Measurements from ENCODE around the gene ZCCHC4. TPM values are rescaled to one million over a fixed set of nuclear protein-coding genes. Genes with fewer than 3 reads are reported as not detected.

ZCCHC4 gene
- total and polyA plus RNA-seq, 2 of the 4 experiments (the other 2 are of a cell fraction): 7.9 to 8.1 TPM

DNA sequence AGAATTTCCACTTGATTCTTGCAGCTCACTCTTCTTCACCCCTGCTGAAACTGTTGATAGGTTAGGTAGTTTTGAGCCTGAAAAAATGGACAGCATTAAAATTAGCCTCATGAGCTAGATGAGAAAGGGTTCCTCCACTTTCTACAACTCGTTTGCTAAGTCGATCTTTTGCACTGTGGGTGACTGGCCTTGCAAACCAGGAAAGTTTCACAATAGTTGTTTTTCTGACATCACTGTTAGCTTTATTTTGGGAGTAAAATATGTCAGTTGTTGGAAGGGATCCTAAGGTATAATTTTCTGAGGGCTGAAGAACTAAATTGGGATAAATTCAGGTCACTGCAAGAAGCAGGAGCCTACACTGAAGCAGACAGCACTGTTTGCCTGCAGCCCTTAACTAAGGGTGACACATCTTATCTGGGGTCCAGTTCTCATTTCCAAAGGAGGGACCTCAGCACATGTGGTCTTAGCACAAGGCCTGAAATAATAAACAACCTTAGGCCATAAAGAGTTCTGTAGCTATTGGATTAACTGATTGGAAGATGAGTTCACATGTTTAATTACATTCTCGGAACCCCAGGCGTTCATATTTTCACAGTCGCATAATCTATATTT is 93.6 kb downstream of the ZCCHC4 start:
- WGBS, 2 experiments (ENCODE audit: extremely low coverage in 2 of 2, insufficient read length in 1 of 2): no CpG with 5 or more reads among the region's 5 CpGs
- H3K36me3 ChIP-seq (ENCODE audit: control insufficient read depth, insufficient read depth, low read length): peaks cover 12% of the 10 kb centered on the region; the same call in 1 of the 2 replicates

More for the DNA sequence above, 93.6 kb downstream of the ZCCHC4 start:
- no peak overlapping the region for H4K8ac ChIP-seq (ENCODE audit: low read depth in 2 of 2, low read length in 2 of 2)
- no peak overlapping the region for H3K56ac ChIP-seq (ENCODE audit: extremely low read depth, insufficient read depth, low read length)
- H3K9me3 ChIP-seq (ENCODE audit: control insufficient read depth, insufficient read depth, low read length): no peaks in the 10 kb centered on the region
- peaks cover 0 to 4% of the 10 kb centered on the region in 2 experiments; a peak in 1 of 4 replicates for H3K79me1 ChIP-seq (ENCODE audit: low read depth in 1 of 2, low read length in 2 of 2)
- H3K4me1 ChIP-seq (ENCODE audit: control insufficient read depth, insufficient read depth, low read length): peaks cover 7% of the 10 kb centered on the region
- TF ChIP-seq SMC3 (IDR thresholded peaks at IDR 0.05; ENCODE audit: low read depth, low read length): no peak
- no peak for TF ChIP-seq MAZ (IDR thresholded peaks at IDR 0.05; ENCODE audit: borderline replicate concordance, low read depth, low read length)
- no peak for TF ChIP-seq FOS (IDR thresholded peaks at IDR 0.05; ENCODE audit: low read depth, low read length)
- no peak for TF ChIP-seq RAD21 (IDR thresholded peaks at IDR 0.05; ENCODE audit: low read length)
- TF ChIP-seq USF2 (IDR thresholded peaks at IDR 0.05; ENCODE audit: low read depth, low read length): no peak
- 0 out of 2 replicates have a peak, but pooled peaks have one; percentile 39 for TF ChIP-seq BHLHE40 (IDR thresholded peaks at IDR 0.05; ENCODE audit: low read depth, low read length)
- peak; percentile 88 for TF ChIP-seq CEBPB (IDR thresholded peaks at IDR 0.05; ENCODE audit: low read depth, low read length)
- no peak for TF ChIP-seq MXI1 (IDR thresholded peaks at IDR 0.05; ENCODE audit: borderline replicate concordance, low read depth, low read length)
- peak; percentile 77 for DNase-seq
- no peak overlapping the region for H2AK5ac ChIP-seq (ENCODE audit: low read depth, low read length)
- no peak overlapping the region for H2BK120ac ChIP-seq (ENCODE audit: low read depth, low read length)
- H2BK20ac ChIP-seq (ENCODE audit: low read depth, low read length): no peak overlapping the region
- no peak overlapping the region for H2AK9ac ChIP-seq (replicated peaks; ENCODE audit: low read depth, low read length, poor library complexity)
- ChIA-PET CTCF (no interaction called here), POLR2A (ENCODE audit: unreplicated experiment) (no interaction called here)
- H3K4ac ChIP-seq (ENCODE audit: low read depth, low read length): no peak overlapping the region
- H3K18ac ChIP-seq (ENCODE audit: low read depth, low read length): no peak overlapping the region; the same call in 1 of the 2 replicates
- H3K27ac ChIP-seq (ENCODE audit: insufficient read depth, low read length): no peak overlapping the region
- H2BK15ac ChIP-seq (ENCODE audit: low read depth, low read length): no peak overlapping the region
- ATAC-seq (ENCODE audit: low read depth): peak; percentile 79
- no TSS peak for BruUV-seq (replicated peaks)
- dilution Hi-C loops (cut with HindIII; ENCODE audit: low sequenced_read_pairs, unreplicated experiment) (no loop called here), in situ Hi-C loops (cut with MboI; ENCODE audit: low sequenced_read_pairs) (no loop called here), intact Hi-C loops (cut with micrococcal nuclease) (no loop called here)
- no peak overlapping the region for H3K23ac ChIP-seq (ENCODE audit: low read depth, low read length)
- H3K9me1 ChIP-seq (ENCODE audit: insufficient read depth, low read length): peaks cover 9% of the 10 kb centered on the region
- peak overlapping the region; percentile 47 for H2BK5ac ChIP-seq (ENCODE audit: low read depth, low read length, poor library complexity, severe bottlenecking)
- H4K20me1 ChIP-seq (ENCODE audit: insufficient read depth, low read length): no peaks in the 10 kb centered on the region
- no peak overlapping the region for H2AFZ ChIP-seq (replicated peaks; ENCODE audit: low read length, poor library complexity)
- no peak overlapping the region for H4K5ac ChIP-seq (ENCODE audit: low read depth, low read length)
- 0 out of 2 replicates have a peak overlapping the region, but pooled peaks have one; percentile 2 for H3K14ac ChIP-seq (replicated peaks; ENCODE audit: low read depth, low read length)
- no peak overlapping the region for H3K9ac ChIP-seq (ENCODE audit: low read depth, low read length)
- H4K91ac ChIP-seq (ENCODE audit: insufficient read depth, low read depth, low read length): no peak overlapping the region
- H3K4me2 ChIP-seq (ENCODE audit: low read depth, low read length): peak overlapping the region; percentile 55; the same call in 1 of the 2 replicates
- H3K27me3 ChIP-seq (ENCODE audit: control insufficient read depth, insufficient read depth, low read length): no peaks in the 10 kb centered on the region
- H3K4me3 ChIP-seq (ENCODE audit: insufficient read depth, low read depth, low read length): no peak overlapping the region

All from IMR-90 (cell line).